ENCODE measurements around the gene STX16.

Gene STX16

DNA sequence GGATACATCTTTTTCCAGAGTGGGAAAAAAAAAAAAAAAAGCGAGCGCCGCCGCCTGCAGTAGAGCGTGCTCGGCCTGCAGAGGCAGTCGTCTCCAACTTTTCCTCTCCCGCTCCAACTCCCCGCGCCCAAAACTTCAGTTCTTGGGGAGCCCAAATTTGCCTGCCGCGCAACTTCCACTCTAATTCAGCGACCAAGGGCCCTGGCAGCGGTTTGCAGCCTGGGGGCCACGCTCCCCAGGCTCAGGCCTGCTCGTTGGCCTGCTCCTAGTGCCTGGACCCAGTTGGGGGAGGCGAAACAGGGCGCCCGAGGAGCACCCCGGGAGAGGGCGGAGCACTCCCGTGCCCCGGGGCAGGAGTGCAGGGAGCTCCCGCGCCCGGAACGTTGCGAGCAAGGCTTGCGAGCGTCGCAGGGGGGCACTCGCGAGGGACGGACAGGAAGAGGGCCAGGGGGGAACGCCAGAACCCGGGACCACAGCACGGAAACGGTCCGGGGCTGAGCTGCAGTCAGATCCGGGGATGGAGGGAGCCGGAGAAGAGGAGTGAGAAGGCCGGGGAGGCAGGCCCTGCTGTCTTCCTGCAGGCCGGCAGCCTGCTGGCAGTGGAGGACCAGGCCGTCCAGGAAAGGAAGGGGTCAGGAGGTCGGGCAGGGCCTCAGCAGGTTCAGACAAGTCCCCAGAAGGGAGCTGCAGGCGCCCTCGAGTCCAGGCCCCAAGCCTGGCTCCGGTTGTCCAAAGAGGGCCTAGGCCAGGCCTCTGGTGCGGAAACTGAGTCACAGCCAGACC is at the start of gene STX16:
Gene STX16 (plus strand): TSS at position 508 of the 783 bp plus-strand sequence. CDS start 724 bp downstream, outside the sequence.
- peak; percentile 93 for DNase-seq

GRCh38 chr20:58602124-58602523 is 49.0 kb upstream of the STX16 start:
- DNase-seq: no peak

DNA sequence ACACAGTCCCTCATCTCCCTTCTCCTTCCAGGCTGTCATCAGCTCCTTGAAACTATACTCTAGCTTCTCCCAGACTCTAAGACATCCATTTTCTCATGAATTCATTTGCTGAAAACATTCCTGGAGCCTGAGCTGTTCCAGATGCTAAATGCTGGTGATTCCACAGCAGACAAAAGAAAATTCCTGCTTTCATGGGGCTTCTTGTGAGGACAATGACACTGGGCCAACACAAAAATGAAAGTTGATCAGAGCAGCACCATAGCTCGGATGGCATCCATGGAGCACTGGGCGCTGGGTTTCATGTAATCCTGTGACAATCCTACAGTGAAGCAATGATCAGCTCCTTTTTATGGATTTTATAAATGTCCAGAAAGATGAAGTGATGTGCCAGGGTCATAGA is 47.4 kb upstream of the STX16 start:
- no peak for DNase-seq

GRCh38 chr20:58604128-58604881 is 46.8 kb upstream of the STX16 start:
- no peak for DNase-seq

DNA sequence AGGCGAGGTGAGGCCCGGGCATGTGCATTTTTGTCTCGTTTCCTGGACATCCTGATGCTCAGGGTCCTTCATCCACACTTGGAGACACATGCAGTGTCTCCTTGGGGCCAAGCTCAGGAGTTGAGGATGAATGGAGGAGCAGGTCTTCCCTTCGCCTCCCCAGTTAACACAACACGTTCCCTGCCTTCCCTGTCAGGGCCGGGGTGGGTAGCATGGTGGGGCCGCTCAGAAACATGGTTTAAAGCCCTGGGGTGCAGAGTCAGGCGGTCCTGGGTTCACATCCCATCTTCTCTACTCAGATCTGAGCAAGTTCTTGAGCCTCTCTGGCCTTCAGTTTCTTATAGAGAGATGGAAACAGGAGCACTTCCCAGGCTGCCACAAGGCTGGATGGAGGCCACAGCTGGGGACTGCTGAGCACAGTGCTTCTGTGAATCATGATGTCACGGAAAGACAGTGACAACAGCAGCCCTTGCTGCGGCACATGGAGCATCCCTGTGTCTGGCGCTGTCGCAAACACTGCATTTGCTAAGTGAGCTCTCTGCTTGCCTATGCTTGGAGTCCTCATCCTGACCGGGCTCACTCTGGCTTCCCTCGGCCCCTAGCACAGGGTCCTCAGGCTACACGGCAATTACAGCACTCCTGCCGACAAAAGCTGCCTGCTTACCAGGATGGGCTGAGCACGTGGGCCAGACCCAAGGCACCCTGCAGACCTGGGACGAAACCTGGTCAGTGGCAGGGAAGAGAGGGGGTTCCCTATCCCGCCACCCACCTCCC is 45.6 kb upstream of the STX16 start:
- DNase-seq: no peak

GRCh38 chr20:58606184-58606583 is 44.9 kb upstream of the STX16 start:
- no peak for DNase-seq

- DNase-seq: no peak
These were observed 42.8 kb upstream of the STX16 start for GRCh38 chr20:58608096-58608840.

- no peak for DNase-seq
These were observed 42.1 kb upstream of the STX16 start for GRCh38 chr20:58609026-58609425.

GRCh38 chr20:58610071-58610800 is 40.8 kb upstream of the STX16 start:
- DNase-seq: no peak

- no peak for DNase-seq
These were observed 40.3 kb upstream of the STX16 start for GRCh38 chr20:58610811-58611210.

GRCh38 chr20:58611236-58612030 is 39.6 kb upstream of the STX16 start:
- DNase-seq: no peak

- no peak for DNase-seq
These were observed 38.9 kb upstream of the STX16 start for GRCh38 chr20:58612121-58612691.

- DNase-seq: no peak
These were observed 37.8 kb upstream of the STX16 start for GRCh38 chr20:58613061-58613854.

DNA sequence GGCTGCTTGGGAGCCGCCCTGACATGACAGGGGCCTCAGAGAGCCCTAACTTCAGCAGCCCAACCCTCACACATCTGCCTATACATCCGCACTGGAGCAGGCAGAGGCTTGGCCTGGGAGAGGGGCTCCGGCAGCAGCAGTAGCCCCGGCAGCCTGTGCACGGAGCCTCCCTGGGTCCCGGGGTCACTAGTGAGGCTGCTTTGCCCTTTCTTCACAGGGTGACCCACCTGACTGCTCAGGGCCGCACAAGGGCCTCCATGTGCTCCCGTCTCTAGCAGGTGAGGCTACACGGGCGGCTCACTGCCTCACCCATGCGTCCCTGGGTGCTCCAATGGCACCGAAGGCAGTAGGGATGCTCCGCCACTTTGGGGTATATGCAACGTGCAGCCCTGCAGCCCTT is 36.7 kb upstream of the STX16 start:
- no peak for DNase-seq

GRCh38 chr20:58614984-58615760 is 35.9 kb upstream of the STX16 start:
- DNase-seq: no peak

- no peak for DNase-seq
These were observed 34.7 kb upstream of the STX16 start for GRCh38 chr20:58616411-58616810.

- DNase-seq: no peak
These were observed 33.9 kb upstream of the STX16 start for GRCh38 chr20:58617158-58617557.

GRCh38 chr20:58618351-58619076 is 32.6 kb upstream of the STX16 start:
- DNase-seq: no peak
